Measurements from ENCODE around the gene SNAPC2.
"Not testable (repeated sequence)": the region's sequence is repeated elsewhere in the genome, so short reads cannot be mapped to it uniquely, and the experiment has no call there.

Gene SNAPC2

GRCh38 chr19:7955696-7956095 lies 35.6 kb downstream of the SNAPC2 start:
- H3K27ac ChIP-seq (replicated peaks): no peak overlapping the region
- H3K4me3 ChIP-seq (replicated peaks; ENCODE audit: insufficient read depth, low read length): no peak overlapping the region
- TF ChIP-seq SPI1 (IDR thresholded peaks at IDR 0.05; ENCODE audit: borderline replicate concordance, low read depth) (no peak), POLR2AphosphoS5 (IDR thresholded peaks at IDR 0.05; ENCODE audit: low read depth) (no peak), GABPA (IDR thresholded peaks at IDR 0.05; ENCODE audit: low read depth) (no peak), REST (IDR thresholded peaks at IDR 0.05; ENCODE audit: insufficient replicate concordance, low read depth) (no peak)
- TF ChIP-seq, protein P1, sequence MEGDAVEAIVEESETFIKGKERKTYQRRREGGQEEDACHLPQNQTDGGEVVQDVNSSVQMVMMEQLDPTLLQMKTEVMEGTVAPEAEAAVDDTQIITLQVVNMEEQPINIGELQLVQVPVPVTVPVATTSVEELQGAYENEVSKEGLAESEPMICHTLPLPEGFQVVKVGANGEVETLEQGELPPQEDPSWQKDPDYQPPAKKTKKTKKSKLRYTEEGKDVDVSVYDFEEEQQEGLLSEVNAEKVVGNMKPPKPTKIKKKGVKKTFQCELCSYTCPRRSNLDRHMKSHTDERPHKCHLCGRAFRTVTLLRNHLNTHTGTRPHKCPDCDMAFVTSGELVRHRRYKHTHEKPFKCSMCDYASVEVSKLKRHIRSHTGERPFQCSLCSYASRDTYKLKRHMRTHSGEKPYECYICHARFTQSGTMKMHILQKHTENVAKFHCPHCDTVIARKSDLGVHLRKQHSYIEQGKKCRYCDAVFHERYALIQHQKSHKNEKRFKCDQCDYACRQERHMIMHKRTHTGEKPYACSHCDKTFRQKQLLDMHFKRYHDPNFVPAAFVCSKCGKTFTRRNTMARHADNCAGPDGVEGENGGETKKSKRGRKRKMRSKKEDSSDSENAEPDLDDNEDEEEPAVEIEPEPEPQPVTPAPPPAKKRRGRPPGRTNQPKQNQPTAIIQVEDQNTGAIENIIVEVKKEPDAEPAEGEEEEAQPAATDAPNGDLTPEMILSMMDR (IDR thresholded peaks at IDR 0.05; ENCODE audit: insufficient read depth, low read length): no peak
- no peaks in the 10 kb centered on the region for H3K27me3 ChIP-seq (ENCODE audit: insufficient read depth, poor library complexity, severe bottlenecking)
- DNase-seq (ENCODE audit: low read depth in 1 of 2, low spot score in 1 of 2): no peak

GRCh38 chr19:7959211-7959610 lies 39.1 kb downstream of the SNAPC2 start:
- H3K4me3 ChIP-seq (replicated peaks; ENCODE audit: insufficient read depth, low read length): no peak overlapping the region
- peak in 1 of 2 experiments; percentile 82 for DNase-seq (ENCODE audit: low read depth in 1 of 2, low spot score in 1 of 2)
- H3K27ac ChIP-seq (replicated peaks): peak overlapping the region; percentile 65
- no peak for TF ChIP-seq GABPA (IDR thresholded peaks at IDR 0.05; ENCODE audit: low read depth)
- no peak for TF ChIP-seq SPI1 (IDR thresholded peaks at IDR 0.05; ENCODE audit: borderline replicate concordance, low read depth)
- TF ChIP-seq REST (IDR thresholded peaks at IDR 0.05; ENCODE audit: insufficient replicate concordance, low read depth): no peak
- TF ChIP-seq, protein P1 (IDR thresholded peaks at IDR 0.05; ENCODE audit: insufficient read depth, low read length): no peak
- no peak for TF ChIP-seq POLR2AphosphoS5 (IDR thresholded peaks at IDR 0.05; ENCODE audit: low read depth)
- H3K27me3 ChIP-seq (ENCODE audit: insufficient read depth, poor library complexity, severe bottlenecking): no peaks in the 10 kb centered on the region

GRCh38 chr19:7961082-7961481 lies 40.9 kb downstream of the SNAPC2 start:
- DNase-seq (ENCODE audit: low read depth in 1 of 2, low spot score in 1 of 2); H3K27me3 ChIP-seq (ENCODE audit: insufficient read depth, poor library complexity, severe bottlenecking); H3K4me3 ChIP-seq (replicated peaks; ENCODE audit: insufficient read depth, low read length): not testable (repeated sequence)
- peak overlapping the region; percentile 65 for H3K27ac ChIP-seq (replicated peaks)

DNA sequence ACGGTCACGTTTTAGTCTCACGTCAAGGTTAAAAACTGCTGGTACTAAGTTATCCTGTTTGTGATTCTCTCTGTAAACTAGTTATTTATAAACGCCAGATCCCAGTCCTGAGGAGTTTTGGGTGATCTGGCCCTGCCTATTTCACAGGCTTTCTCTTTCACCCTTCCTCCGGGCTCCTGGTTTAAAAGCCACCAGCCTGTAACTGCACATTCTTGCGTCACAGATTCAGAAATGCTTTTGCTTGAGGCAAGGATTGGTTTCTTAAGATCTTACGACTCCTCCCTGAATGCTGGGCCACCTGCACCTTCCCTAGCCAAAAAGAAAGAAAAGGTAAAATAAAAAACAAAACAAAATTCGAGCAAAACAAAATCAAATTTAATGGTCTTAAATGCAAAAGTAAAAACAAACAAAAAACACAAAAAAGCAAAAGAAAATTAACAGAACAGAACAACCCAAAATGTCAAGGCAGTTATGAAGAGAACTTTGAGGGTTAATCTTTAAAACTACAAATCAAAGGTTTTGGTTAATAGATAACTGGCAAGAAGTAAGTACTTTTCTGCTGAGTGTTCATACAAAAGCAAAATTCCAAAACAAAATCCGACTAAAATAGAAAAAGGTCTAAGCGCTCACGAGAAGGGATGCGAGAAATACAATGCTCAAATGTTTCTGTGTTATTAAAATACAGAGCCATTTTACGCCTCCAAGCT lies 41.9 kb downstream of the SNAPC2 start:
- peak in 1 of 2 experiments; percentile 74 for DNase-seq (ENCODE audit: low read depth in 1 of 2, low spot score in 1 of 2)
- no peak overlapping the region for H3K4me3 ChIP-seq (replicated peaks; ENCODE audit: insufficient read depth, low read length)
- H3K27me3 ChIP-seq (ENCODE audit: insufficient read depth, poor library complexity, severe bottlenecking): no peaks in the 10 kb centered on the region
- peak overlapping the region; percentile 1 for H3K27ac ChIP-seq (replicated peaks)
- no peak for TF ChIP-seq GABPA (IDR thresholded peaks at IDR 0.05; ENCODE audit: low read depth)
- TF ChIP-seq REST (IDR thresholded peaks at IDR 0.05; ENCODE audit: insufficient replicate concordance, low read depth): no peak
- TF ChIP-seq SPI1 (IDR thresholded peaks at IDR 0.05; ENCODE audit: borderline replicate concordance, low read depth): no peak
- TF ChIP-seq, protein P1 (IDR thresholded peaks at IDR 0.05; ENCODE audit: insufficient read depth, low read length): no peak
- TF ChIP-seq POLR2AphosphoS5 (IDR thresholded peaks at IDR 0.05; ENCODE audit: low read depth): no peak

All from HL-60 (cell line).